ENCODE measurements around the gene LRRK1.

LRRK1 gene

GRCh38 chr15:100994597-100995446 is 75.7 kb downstream of the LRRK1 start:
- DNase-seq (ENCODE audit: extremely low read depth, insufficient read length) = no peak
- H3K27me3 ChIP-seq (replicated peaks; ENCODE audit: control insufficient read depth, insufficient read depth, low read length) = no peaks in the 10 kb centered on the region
- peaks cover 23% of the 10 kb centered on the region for H3K36me3 ChIP-seq (ENCODE audit: control insufficient read depth, insufficient read depth, low read length)
- TF ChIP-seq CTCF (IDR thresholded peaks at IDR 0.05; ENCODE audit: insufficient read depth, low read length, poor library complexity, severe bottlenecking) = no peak
- H3K4me3 ChIP-seq (replicated peaks; ENCODE audit: low read depth, low read length) = no peak overlapping the region

- H3K36me3 ChIP-seq (ENCODE audit: control insufficient read depth, insufficient read depth, low read length) = peaks cover 28% of the 10 kb centered on the region
Measured at GRCh38 chr15:100995471-100996430, 76.6 kb downstream of the LRRK1 start.

GRCh38 chr15:100997442-100997841 is 78.3 kb downstream of the LRRK1 start:
- DNase-seq (ENCODE audit: extremely low read depth, insufficient read length) = no peak

More at GRCh38 chr15:100995471-100996430, 76.6 kb downstream of the LRRK1 start:
- TF ChIP-seq CTCF (IDR thresholded peaks at IDR 0.05; ENCODE audit: insufficient read depth, low read length, poor library complexity, severe bottlenecking) = no peak
- Histone ChIP-seq H3K4me3 (replicated peaks; ENCODE audit: low read depth, low read length) (no peak overlapping the region), H3K27me3 (replicated peaks; ENCODE audit: control insufficient read depth, insufficient read depth, low read length) (no peaks in the 10 kb centered on the region)
- no peak for DNase-seq (ENCODE audit: extremely low read depth, insufficient read length)

GRCh38 chr15:100998630-100999029 is 79.5 kb downstream of the LRRK1 start:
- Histone ChIP-seq H3K36me3 (ENCODE audit: control insufficient read depth, insufficient read depth, low read length) (peaks cover 38% of the 10 kb centered on the region), H3K27me3 (replicated peaks; ENCODE audit: control insufficient read depth, insufficient read depth, low read length) (no peaks in the 10 kb centered on the region), H3K4me3 (replicated peaks; ENCODE audit: low read depth, low read length) (no peak overlapping the region)
- DNase-seq (ENCODE audit: extremely low read depth, insufficient read length) = no peak
- no peak for TF ChIP-seq CTCF (IDR thresholded peaks at IDR 0.05; ENCODE audit: insufficient read depth, low read length, poor library complexity, severe bottlenecking)

More at GRCh38 chr15:100997442-100997841, 78.3 kb downstream of the LRRK1 start:
- Histone ChIP-seq H3K4me3 (replicated peaks; ENCODE audit: low read depth, low read length) (no peak overlapping the region), H3K27me3 (replicated peaks; ENCODE audit: control insufficient read depth, insufficient read depth, low read length) (no peaks in the 10 kb centered on the region), H3K36me3 (ENCODE audit: control insufficient read depth, insufficient read depth, low read length) (peaks cover 35% of the 10 kb centered on the region)
- TF ChIP-seq CTCF (IDR thresholded peaks at IDR 0.05; ENCODE audit: insufficient read depth, low read length, poor library complexity, severe bottlenecking) = no peak

GRCh38 chr15:100999369-100999768 is 80.2 kb downstream of the LRRK1 start:
- H3K4me3 ChIP-seq (replicated peaks; ENCODE audit: low read depth, low read length) = no peak overlapping the region
- TF ChIP-seq CTCF (IDR thresholded peaks at IDR 0.05; ENCODE audit: insufficient read depth, low read length, poor library complexity, severe bottlenecking) = no peak

More at GRCh38 chr15:100999369-100999768, 80.2 kb downstream of the LRRK1 start:
- H3K36me3 ChIP-seq (ENCODE audit: control insufficient read depth, insufficient read depth, low read length) = peaks cover 38% of the 10 kb centered on the region
- no peak for DNase-seq (ENCODE audit: extremely low read depth, insufficient read length)
- H3K27me3 ChIP-seq (replicated peaks; ENCODE audit: control insufficient read depth, insufficient read depth, low read length) = no peaks in the 10 kb centered on the region

Measured in GM06990 (cell line).